ENCODE measurements around the gene COL5A1. TPM values are rescaled to one million over a fixed set of nuclear protein-coding genes. Genes with fewer than 3 reads are reported as not detected.

The COL5A1 gene
- total RNA-seq, 1 donor from 2014 or later = 87.7 TPM

DNA sequence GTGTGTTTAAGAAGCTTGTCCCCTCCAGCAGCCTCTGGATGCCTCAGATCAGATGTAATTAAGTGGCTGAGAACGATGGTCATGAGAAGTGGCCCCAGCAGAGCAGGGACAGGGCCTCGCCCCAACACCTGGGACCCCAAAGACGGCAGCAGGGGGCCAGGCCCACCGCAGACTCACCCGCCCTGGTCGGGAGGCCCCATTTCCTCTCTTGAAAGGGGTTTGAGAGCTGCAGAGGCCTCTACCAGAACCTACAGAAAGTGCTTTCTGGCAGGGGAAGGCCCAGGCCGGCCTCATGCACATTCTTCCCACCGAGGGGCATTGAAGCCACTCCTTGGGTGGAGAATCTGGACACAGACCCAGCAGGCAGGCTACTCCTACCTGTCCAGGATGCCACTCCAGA lies 153.8 kb downstream of the COL5A1 start:
- TF ChIP-seq, protein P1, sequence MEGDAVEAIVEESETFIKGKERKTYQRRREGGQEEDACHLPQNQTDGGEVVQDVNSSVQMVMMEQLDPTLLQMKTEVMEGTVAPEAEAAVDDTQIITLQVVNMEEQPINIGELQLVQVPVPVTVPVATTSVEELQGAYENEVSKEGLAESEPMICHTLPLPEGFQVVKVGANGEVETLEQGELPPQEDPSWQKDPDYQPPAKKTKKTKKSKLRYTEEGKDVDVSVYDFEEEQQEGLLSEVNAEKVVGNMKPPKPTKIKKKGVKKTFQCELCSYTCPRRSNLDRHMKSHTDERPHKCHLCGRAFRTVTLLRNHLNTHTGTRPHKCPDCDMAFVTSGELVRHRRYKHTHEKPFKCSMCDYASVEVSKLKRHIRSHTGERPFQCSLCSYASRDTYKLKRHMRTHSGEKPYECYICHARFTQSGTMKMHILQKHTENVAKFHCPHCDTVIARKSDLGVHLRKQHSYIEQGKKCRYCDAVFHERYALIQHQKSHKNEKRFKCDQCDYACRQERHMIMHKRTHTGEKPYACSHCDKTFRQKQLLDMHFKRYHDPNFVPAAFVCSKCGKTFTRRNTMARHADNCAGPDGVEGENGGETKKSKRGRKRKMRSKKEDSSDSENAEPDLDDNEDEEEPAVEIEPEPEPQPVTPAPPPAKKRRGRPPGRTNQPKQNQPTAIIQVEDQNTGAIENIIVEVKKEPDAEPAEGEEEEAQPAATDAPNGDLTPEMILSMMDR (IDR thresholded peaks at IDR 0.05; ENCODE audit: insufficient read depth, low read length, poor library complexity, severe bottlenecking) = no peak

DNA sequence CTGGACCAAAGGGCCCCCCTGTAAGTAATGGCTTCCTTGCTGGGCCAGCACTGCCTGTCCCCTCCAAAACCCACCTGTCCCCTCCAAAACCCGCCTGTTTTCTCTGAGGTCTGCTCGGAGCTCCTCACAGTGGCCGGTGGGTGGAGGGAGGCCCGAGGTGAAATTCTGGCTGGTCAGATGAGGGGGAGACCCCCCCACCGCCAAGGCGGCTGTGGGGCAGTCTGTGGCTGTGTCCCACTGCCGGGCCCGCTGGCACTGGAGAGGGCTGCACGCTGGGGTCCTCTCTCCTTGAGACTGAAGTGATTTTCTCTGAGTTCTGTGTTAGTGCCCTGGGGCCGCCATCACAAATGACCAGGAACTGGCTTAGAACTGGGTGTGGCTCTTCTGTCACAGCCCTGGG lies 155.3 kb downstream of the COL5A1 start:
- DNase-seq (ENCODE audit: low read depth) = no peak
- Histone ChIP-seq H3K36me3 (ENCODE audit: control insufficient read depth, insufficient read depth, low read length) (no peaks in the 10 kb centered on the region), H3K27me3 (ENCODE audit: control insufficient read depth, insufficient read depth, low read length) (no peaks in the 10 kb centered on the region), H3K4me3 (ENCODE audit: low read depth, low read length) (no peak overlapping the region)
- TF ChIP-seq, protein P1 (IDR thresholded peaks at IDR 0.05; ENCODE audit: insufficient read depth, low read length, poor library complexity, severe bottlenecking) = no peak

More for the DNA sequence above, 153.8 kb downstream of the COL5A1 start:
- H3K27me3 ChIP-seq (ENCODE audit: control insufficient read depth, insufficient read depth, low read length) = no peaks in the 10 kb centered on the region
- no peak for DNase-seq (ENCODE audit: low read depth)
- no peak overlapping the region for H3K4me3 ChIP-seq (ENCODE audit: low read depth, low read length)
- no peaks in the 10 kb centered on the region for H3K36me3 ChIP-seq (ENCODE audit: control insufficient read depth, insufficient read depth, low read length)

DNA sequence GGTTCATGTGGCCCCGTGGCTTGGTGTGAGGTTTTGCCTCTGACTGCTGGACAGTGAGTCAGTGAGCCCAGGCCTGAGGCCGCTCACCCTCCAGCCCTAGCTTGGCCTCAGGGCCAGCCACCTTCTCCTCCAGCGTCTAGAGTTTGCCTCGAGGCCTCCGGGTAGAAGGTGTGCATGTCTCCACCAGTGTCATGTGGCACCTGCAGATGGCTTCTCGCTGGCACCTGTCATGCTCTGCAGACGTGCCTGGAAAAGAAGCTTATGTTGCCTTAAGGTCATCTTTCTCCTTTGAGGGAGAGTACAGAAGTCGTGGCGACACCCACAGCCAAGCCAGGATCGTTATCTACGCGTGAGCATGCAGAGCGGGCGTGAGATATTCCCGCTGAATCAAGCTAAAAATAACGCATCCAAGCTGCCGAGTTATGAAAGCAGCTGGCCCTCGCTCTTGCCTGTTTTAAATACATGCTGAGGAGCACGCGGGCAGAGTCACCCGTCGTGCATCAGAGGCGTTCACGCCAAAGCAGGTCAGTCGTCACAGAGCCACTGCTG lies 159.3 kb downstream of the COL5A1 start:
- Histone ChIP-seq H3K36me3 (ENCODE audit: control insufficient read depth, insufficient read depth, low read length) (no peaks in the 10 kb centered on the region), H3K4me3 (ENCODE audit: low read depth, low read length) (no peak overlapping the region), H3K27me3 (ENCODE audit: control insufficient read depth, insufficient read depth, low read length) (no peaks in the 10 kb centered on the region)
- DNase-seq (ENCODE audit: low read depth) = no peak
- TF ChIP-seq, protein P1 (IDR thresholded peaks at IDR 0.05; ENCODE audit: insufficient read depth, low read length, poor library complexity, severe bottlenecking) = no peak

DNA sequence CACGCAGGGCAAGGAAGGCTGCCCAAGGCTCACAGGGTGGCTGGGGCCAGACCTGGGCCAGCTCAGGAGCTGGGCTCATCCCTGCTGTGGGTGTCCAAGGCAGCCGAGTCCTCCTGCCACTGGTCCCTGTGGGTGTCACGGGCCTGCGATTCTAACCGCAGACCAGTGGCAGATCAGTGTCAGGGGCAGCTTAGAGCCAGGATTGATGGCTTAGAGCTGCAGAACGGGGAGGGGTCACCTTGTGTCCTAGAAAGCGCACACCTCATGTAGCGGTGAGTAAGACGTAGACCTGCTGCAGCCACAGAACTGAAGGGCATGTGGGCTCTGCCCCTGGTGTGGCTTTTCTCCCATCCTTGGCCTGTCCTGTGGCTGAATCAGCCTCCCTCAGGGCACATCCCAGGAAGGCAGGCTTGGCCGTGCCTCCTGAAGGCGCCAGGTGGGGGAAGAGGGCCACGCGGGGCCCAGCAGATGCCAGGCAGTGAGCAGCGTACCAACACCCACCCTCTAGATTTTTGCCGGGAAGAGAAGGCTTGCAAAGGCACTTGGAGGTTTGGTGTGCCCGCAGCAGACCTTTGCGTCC lies 160.7 kb downstream of the COL5A1 start:
- DNase-seq (ENCODE audit: low read depth) = no peak
- no peaks in the 10 kb centered on the region for H3K27me3 ChIP-seq (ENCODE audit: control insufficient read depth, insufficient read depth, low read length)
- TF ChIP-seq, protein P1 (IDR thresholded peaks at IDR 0.05; ENCODE audit: insufficient read depth, low read length, poor library complexity, severe bottlenecking) = no peak
- H3K36me3 ChIP-seq (ENCODE audit: control insufficient read depth, insufficient read depth, low read length) = no peaks in the 10 kb centered on the region
- H3K4me3 ChIP-seq (ENCODE audit: low read depth, low read length) = no peak overlapping the region

DNA sequence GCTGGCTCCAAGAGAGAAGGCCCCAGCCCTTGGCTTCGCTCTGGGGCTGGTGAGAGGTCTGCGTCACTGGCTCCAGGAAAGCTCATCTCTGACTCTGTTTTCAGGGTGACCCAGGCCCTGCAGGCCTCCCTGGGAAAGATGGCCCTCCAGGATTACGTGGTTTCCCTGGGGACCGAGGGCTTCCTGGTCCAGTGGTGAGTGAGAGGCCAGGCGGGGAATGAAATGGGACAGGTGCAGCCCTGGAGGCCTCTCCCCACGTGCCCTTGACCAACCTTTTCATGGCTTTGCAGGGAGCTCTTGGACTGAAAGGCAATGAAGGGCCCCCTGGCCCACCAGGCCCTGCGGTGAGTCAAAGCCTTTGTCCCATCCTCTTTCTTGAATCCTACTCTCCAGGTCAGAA lies 163.3 kb downstream of the COL5A1 start:
- Histone ChIP-seq H3K36me3 (ENCODE audit: control insufficient read depth, insufficient read depth, low read length) (no peaks in the 10 kb centered on the region), H3K27me3 (ENCODE audit: control insufficient read depth, insufficient read depth, low read length) (no peaks in the 10 kb centered on the region), H3K4me3 (ENCODE audit: low read depth, low read length) (no peak overlapping the region)
- TF ChIP-seq, protein P1 (IDR thresholded peaks at IDR 0.05; ENCODE audit: insufficient read depth, low read length, poor library complexity, severe bottlenecking) = no peak
- no peak for DNase-seq (ENCODE audit: low read depth)

All from kidney epithelial cell (primary cell).